Osteocyte (in vitro differentiated cells): ENCODE results near the gene TIMM21. TPM values are rescaled to one million over a fixed set of nuclear protein-coding genes. Genes with fewer than 3 reads are reported as not detected.

ENCODE experiments used
- DNase-seq: peaks from one replicate; pipeline ENCODE4 v3.0.0; 2021; ENCODE audit warnings: mixed read lengths; ENCODE audit not compliant: unreplicated experiment; ENCODE audit errors: extremely low spot score
- H3K27ac Mint-ChIP-seq: one replicate; pipeline ENCODE4 v1.8.0; 2021; ENCODE audit warnings: mild to moderate bottlenecking, mixed read lengths; ENCODE audit not compliant: unreplicated experiment
- H3K27me3 Mint-ChIP-seq: one replicate; pipeline ENCODE4 v1.8.0; 2021; ENCODE audit warnings: mixed read lengths; ENCODE audit not compliant: unreplicated experiment
- H3K36me3 Mint-ChIP-seq: one replicate; pipeline ENCODE4 v1.8.0; 2021; ENCODE audit warnings: mixed read lengths; ENCODE audit not compliant: unreplicated experiment
- H3K4me1 Mint-ChIP-seq: one replicate; pipeline ENCODE4 v1.8.0; 2021; ENCODE audit warnings: mixed read lengths; ENCODE audit not compliant: unreplicated experiment
- H3K4me3 Mint-ChIP-seq: one replicate; pipeline ENCODE4 v1.8.0; 2021; ENCODE audit warnings: mild to moderate bottlenecking, moderate library complexity, mixed read lengths; ENCODE audit not compliant: unreplicated experiment
- H3K9me3 Mint-ChIP-seq: one replicate; pipeline ENCODE4 v1.8.0; 2021; ENCODE audit warnings: mixed read lengths; ENCODE audit not compliant: unreplicated experiment
- total RNA-seq: library from RNA; stranded (reverse); gene quantifications from 2 replicates; pipeline ENCODE4 v1.2.1, GENCODE V29; 2021
- TF ChIP-seq, protein P1 (sequence below): fragments of 200-600 bp; sonication (generic); IDR thresholded peaks from 2 replicates; pipeline ENCODE4 v1.5.0; 2021; ENCODE audit warnings: antibody characterized with exemption, mild to moderate bottlenecking, moderate library complexity

TIMM21 gene
- total RNA-seq, 1 donor from 2014 or later: 23.3 TPM

DNA sequence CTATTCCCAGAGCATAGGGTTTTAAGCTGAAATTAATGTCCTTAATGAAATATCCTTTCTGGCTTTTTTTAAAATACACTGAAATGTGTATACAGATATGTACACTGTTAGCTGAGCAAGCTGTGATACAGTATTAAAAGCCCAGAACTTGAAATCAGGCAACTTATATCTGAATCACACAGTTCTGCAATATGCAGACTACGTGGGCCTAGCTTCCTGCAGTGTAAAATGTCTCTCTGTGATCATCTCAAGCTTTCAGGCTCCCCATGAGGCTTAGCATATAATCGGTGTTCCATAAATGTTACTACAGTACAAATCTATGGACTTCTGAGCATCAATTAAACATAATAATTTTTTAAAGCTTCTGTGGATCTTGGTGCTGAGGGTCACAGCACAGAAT is 8.9 kb upstream of the TIMM21 start:
- DNase-seq: no peak
- no peak overlapping the region for H3K27ac Mint-ChIP-seq
- H3K4me3 Mint-ChIP-seq: no peak overlapping the region
- H3K9me3 Mint-ChIP-seq: no peaks in the 10 kb centered on the region
- no peaks in the 10 kb centered on the region for H3K36me3 Mint-ChIP-seq
- H3K4me1 Mint-ChIP-seq: peaks cover 4% of the 10 kb centered on the region
- TF ChIP-seq, protein P1, sequence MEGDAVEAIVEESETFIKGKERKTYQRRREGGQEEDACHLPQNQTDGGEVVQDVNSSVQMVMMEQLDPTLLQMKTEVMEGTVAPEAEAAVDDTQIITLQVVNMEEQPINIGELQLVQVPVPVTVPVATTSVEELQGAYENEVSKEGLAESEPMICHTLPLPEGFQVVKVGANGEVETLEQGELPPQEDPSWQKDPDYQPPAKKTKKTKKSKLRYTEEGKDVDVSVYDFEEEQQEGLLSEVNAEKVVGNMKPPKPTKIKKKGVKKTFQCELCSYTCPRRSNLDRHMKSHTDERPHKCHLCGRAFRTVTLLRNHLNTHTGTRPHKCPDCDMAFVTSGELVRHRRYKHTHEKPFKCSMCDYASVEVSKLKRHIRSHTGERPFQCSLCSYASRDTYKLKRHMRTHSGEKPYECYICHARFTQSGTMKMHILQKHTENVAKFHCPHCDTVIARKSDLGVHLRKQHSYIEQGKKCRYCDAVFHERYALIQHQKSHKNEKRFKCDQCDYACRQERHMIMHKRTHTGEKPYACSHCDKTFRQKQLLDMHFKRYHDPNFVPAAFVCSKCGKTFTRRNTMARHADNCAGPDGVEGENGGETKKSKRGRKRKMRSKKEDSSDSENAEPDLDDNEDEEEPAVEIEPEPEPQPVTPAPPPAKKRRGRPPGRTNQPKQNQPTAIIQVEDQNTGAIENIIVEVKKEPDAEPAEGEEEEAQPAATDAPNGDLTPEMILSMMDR: no peak
- H3K27me3 Mint-ChIP-seq: peaks cover 2% of the 10 kb centered on the region

- Mint-ChIP-seq H3K36me3 (no peaks in the 10 kb centered on the region), H3K9me3 (no peaks in the 10 kb centered on the region), H3K4me1 (peaks cover 4% of the 10 kb centered on the region), H3K4me3 (no peak overlapping the region), H3K27ac (no peak overlapping the region), H3K27me3 (peaks cover 2% of the 10 kb centered on the region)
- TF ChIP-seq, protein P1: no peak
- DNase-seq: no peak
These were observed 8.4 kb upstream of the TIMM21 start for GRCh38 chr18:74139888-74140287.

GRCh38 chr18:74140582-74140981 is 7.7 kb upstream of the TIMM21 start:
- no peak overlapping the region for H3K27ac Mint-ChIP-seq
- no peaks in the 10 kb centered on the region for H3K9me3 Mint-ChIP-seq
- H3K4me1 Mint-ChIP-seq: peaks cover 4% of the 10 kb centered on the region
- peaks cover 2% of the 10 kb centered on the region for H3K27me3 Mint-ChIP-seq
- H3K4me3 Mint-ChIP-seq: no peak overlapping the region
- DNase-seq: no peak
- H3K36me3 Mint-ChIP-seq: no peaks in the 10 kb centered on the region
- TF ChIP-seq, protein P1: no peak

- Mint-ChIP-seq H3K4me3 (no peak overlapping the region), H3K27ac (no peak overlapping the region), H3K27me3 (peaks cover 2% of the 10 kb centered on the region), H3K36me3 (no peaks in the 10 kb centered on the region), H3K4me1 (peaks cover 4% of the 10 kb centered on the region), H3K9me3 (no peaks in the 10 kb centered on the region)
- TF ChIP-seq, protein P1: no peak
- no peak for DNase-seq
These were observed 6.7 kb upstream of the TIMM21 start for GRCh38 chr18:74141667-74142066.

DNA sequence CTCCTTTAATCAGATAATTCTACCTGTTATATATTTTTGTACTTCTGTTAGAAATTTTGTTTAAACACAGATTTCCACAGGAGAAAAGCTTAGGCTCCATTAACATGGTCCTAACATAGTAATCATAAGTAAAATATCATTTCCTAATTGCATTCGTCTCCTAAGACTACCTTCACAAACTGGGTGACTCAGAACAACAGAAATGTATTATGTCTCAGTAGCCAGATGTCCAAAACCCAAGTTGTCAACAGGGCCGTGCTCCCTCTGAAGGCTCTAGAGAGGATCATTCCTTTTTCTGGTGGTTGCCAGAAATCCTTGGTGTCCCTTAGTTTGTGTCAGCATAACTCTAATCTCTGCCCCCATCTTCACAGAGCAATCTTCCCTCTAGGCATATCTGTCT is 6.1 kb upstream of the TIMM21 start:
- no peak for DNase-seq
- Mint-ChIP-seq H3K4me3 (no peak overlapping the region), H3K36me3 (no peaks in the 10 kb centered on the region), H3K4me1 (peaks cover 10% of the 10 kb centered on the region), H3K27me3 (peaks cover 2% of the 10 kb centered on the region), H3K27ac (no peak overlapping the region), H3K9me3 (no peaks in the 10 kb centered on the region)
- TF ChIP-seq, protein P1: no peak
